ENCODE data around the gene ST3GAL2.
A peak's percentile ranks its signal among the peaks of the same experiment; 100 is the strongest.

The ST3GAL2 gene

DNA sequence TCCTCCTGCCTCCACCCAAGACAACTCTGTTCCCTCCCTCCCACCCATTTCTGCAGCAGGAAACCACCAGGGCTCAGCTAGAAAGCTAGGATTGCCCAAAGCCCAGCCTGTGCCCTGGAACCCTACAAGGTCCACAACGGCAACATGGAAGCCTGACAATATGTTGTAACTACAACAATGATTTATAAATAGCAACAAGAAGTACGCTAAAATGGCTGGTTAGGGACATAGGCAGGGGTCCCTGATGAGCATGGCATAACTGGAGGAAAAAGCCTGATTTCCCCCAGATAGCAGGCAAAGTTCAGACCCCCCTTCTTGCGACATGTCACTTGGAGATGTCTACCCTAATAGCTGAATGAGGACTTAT lies 6.6 kb downstream of the ST3GAL2 start:
- TF ChIP-seq, protein P1, sequence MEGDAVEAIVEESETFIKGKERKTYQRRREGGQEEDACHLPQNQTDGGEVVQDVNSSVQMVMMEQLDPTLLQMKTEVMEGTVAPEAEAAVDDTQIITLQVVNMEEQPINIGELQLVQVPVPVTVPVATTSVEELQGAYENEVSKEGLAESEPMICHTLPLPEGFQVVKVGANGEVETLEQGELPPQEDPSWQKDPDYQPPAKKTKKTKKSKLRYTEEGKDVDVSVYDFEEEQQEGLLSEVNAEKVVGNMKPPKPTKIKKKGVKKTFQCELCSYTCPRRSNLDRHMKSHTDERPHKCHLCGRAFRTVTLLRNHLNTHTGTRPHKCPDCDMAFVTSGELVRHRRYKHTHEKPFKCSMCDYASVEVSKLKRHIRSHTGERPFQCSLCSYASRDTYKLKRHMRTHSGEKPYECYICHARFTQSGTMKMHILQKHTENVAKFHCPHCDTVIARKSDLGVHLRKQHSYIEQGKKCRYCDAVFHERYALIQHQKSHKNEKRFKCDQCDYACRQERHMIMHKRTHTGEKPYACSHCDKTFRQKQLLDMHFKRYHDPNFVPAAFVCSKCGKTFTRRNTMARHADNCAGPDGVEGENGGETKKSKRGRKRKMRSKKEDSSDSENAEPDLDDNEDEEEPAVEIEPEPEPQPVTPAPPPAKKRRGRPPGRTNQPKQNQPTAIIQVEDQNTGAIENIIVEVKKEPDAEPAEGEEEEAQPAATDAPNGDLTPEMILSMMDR (conservative IDR thresholded peaks at IDR 0.05; ENCODE audit: control insufficient read depth, insufficient read depth, low read depth, low read length): no peak
- no peak for DNase-seq (ENCODE audit: low read depth)
- H3K4me3 ChIP-seq (ENCODE audit: control insufficient read depth, low read depth, low read length): no peak overlapping the region

DNA sequence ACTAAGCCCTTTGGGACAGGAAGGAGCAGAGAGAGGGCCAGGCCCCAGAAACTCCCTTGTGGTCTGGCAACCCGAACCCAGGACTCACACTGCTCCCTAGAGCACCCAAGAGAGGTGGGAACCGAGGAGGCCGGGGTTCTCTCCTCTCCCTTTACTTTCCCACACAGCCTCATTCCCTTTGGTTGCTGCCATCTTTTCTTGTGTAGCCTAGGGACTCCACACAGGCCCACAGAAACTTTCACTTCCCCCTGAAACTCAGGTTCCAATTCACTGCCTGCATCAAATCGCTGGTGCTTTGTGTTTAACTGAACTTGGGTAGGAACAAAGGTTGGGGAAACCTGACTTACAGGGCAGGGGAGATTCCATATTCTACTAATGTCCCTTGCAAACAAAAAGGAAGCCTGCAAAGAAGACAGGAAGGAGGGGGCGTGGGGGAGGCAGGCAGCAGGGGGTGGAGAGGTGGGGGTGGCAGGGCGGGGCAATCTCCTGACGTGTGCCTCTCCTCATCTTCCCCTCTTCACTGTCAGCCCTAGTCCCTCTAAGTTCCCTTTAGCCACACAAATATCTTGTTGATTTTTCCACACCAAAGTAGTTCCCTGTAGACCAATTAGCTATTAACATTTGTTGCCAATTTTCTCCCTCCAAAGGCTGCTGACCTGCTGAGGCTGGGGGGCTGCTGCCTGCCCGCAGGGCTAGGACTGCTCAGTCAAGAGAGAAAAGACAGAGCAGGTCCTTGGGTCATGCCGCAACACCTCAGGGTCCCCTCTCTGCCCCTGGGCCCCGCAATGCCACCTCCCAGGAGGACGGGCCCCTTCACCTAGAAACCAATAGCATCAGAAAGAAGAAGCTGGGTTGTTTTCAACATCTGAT lies 8.0 kb downstream of the ST3GAL2 start:
- H3K4me3 ChIP-seq (ENCODE audit: control insufficient read depth, low read depth, low read length): no peak overlapping the region
- DNase-seq (ENCODE audit: low read depth): peak; percentile 39
- TF ChIP-seq, protein P1 (conservative IDR thresholded peaks at IDR 0.05; ENCODE audit: control insufficient read depth, insufficient read depth, low read depth, low read length): no peak

DNA sequence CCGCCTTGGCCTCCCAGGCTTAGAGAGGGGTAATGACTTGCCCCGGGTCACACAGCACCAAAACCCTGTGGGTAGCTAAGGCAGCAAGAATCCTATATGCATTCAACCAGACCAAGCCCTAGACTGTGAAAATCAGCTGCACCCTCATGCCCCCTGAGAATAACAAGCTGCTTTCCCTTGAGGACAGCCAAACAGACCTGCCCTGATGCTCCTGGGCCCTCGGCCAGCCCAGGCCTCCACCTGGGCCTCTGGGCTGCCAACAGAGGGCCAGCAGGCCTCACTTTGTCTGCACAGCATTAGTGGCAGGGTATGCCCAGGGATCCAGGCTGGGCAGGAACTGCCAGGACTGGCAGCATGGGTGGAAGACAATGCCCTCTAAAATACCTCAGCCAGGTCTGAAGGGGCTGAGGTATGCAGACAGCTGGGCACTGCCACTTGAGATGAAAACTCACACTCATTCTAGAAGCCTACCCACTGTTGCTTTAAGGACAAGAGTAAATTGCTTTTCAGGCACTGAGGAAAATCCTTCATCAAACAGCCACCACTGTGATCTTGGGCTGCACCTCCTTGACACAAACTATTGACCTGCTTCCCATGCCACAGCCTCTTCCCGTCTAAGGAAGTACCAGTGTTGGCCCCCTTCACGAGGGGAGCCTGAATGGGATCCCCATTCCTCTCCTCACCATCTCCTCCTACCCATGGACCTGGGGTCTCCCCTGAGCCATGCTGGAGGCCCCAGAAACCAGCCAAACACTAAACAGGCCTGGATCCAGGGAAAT lies 8.8 kb downstream of the ST3GAL2 start:
- H3K4me3 ChIP-seq (ENCODE audit: control insufficient read depth, low read depth, low read length): no peak overlapping the region

DNA sequence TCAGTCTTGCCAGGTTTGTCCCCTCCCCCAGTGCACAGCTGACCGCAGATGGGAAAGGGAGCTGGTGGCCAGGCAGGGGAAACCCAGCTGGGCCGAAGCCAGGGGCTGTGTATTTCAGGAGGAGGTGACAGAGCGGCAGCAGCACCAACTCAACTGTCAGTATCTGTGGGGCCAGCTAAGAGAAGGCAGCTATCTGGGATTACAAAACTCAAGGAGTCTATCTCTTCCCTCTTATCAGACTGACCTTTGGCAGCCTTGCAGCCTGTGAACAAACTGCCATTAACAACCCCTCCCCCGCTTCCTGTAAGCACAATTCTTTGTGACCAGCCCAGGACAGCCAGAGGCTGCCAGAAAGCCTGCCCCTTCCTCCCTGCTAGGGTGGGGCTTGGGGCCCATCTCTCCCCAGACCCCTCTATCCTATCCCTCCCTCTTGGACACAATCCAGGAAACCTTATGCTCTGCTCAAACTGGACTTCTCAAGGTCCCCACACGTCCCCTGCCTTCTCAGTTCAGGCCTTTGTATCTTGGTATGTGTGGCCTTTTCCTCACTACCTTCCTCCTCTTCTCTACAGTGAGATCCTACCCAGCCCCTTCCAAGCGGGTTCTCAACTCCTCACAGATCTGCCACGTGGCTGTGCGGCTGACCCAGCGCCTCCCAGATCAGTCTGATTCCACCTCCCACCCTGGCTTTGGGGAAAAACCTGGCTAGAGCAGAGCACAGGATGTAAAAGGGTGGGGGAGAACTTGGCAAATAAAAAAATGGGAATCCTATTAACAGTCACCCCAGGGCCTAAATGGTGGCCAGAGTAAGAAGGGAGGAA lies 10.5 kb downstream of the ST3GAL2 start:
- TF ChIP-seq, protein P1 (conservative IDR thresholded peaks at IDR 0.05; ENCODE audit: control insufficient read depth, insufficient read depth, low read depth, low read length): no peak
- DNase-seq (ENCODE audit: low read depth): peak; percentile 93
- no peak overlapping the region for H3K4me3 ChIP-seq (ENCODE audit: control insufficient read depth, low read depth, low read length)

More for the DNA sequence above, 8.8 kb downstream of the ST3GAL2 start:
- DNase-seq (ENCODE audit: low read depth): no peak
- TF ChIP-seq, protein P1 (conservative IDR thresholded peaks at IDR 0.05; ENCODE audit: control insufficient read depth, insufficient read depth, low read depth, low read length): no peak

DNA sequence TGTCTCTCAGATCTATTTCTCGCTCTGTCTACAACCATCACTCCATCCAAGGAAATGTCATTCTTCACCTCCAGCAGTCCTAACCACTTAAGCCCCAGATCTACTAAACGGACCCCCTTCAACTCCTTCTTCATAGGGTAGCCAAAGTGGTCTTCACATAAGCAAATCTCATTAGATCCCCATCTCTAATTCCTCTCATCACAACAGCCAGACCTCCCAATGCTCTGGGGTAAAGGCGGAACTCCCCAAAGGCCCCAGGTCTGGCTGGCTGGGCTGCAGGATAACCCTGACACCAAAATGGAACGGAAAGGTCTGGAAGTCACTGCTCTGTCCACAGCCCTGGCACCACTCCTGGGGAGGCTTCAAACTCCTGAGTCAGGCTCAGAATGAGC lies 11.1 kb downstream of the ST3GAL2 start:
- H3K4me3 ChIP-seq (ENCODE audit: control insufficient read depth, low read depth, low read length): no peak overlapping the region
- DNase-seq (ENCODE audit: low read depth): no peak

DNA sequence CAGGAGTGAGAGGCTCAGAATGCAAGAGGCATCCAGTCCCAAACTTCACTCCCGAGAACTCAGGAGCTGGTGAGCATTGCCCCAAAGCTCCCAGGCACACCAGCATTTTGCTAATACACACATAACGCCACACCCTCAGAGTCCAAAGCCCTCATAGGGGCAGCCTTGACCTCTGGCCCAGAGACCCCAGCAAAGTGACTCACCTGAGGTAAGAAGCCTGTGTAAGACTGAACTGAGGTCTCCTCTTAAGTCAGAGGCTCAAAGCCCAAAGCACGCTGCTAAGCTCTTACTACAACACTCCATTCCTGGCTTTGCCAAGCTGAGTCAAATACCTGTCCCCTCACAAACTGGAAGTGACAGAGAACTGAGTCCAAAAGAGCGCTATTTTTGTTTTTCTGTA lies 16.4 kb downstream of the ST3GAL2 start:
- no peak overlapping the region for H3K4me3 ChIP-seq (ENCODE audit: control insufficient read depth, low read depth, low read length)
- DNase-seq (ENCODE audit: low read depth): no peak
- TF ChIP-seq, protein P1 (conservative IDR thresholded peaks at IDR 0.05; ENCODE audit: control insufficient read depth, insufficient read depth, low read depth, low read length): no peak

More for the DNA sequence above, 11.1 kb downstream of the ST3GAL2 start:
- TF ChIP-seq, protein P1 (conservative IDR thresholded peaks at IDR 0.05; ENCODE audit: control insufficient read depth, insufficient read depth, low read depth, low read length): no peak

Measured in fibroblast of mammary gland (primary cell).